Measurements from ENCODE around the gene MARCHF6. TPM values are rescaled to one million over a fixed set of nuclear protein-coding genes. Genes with fewer than 3 reads are reported as not detected.
A peak's percentile ranks its signal among the peaks of the same experiment; 100 is the strongest.
"Not testable (repeated sequence)": the region's sequence is repeated elsewhere in the genome, so short reads cannot be mapped to it uniquely, and the experiment has no call there.

MARCHF6 gene
- total RNA-seq, 4 donors from 2014 or later = 76.5 to 121 (median 92.9) TPM

GRCh38 chr5:10367579-10367978 is 14.1 kb downstream of the MARCHF6 start:
- Histone ChIP-seq H3K4me3 (no peak overlapping the region), H3K4me1 (peaks cover 40 to 76% (median 69%) of the 10 kb centered on the region in 4 donors), H3K27ac (replicated peaks in 1 of 4) (peak overlapping the region in 1 of 4 donors; percentile 1), H3K36me3 (no peaks in the 10 kb centered on the region), H3K27me3 (no peaks in the 10 kb centered on the region), H3K9me3 (no peaks in the 10 kb centered on the region)
- no peak for DNase-seq (ENCODE audit: extremely low spot score)
- TF ChIP-seq POLR2A (IDR thresholded peaks at IDR 0.05; ENCODE audit: low read depth) (no peak), CTCF (IDR thresholded peaks at IDR 0.05) (no peak)
- intact Hi-C loops (cut with DNase I) = no loop called here
- 94% methylated on average over 1 of the region's 1 CpG for WGBS

- no peak overlapping the region for H3K4me3 ChIP-seq
- intact Hi-C loops (cut with DNase I) = no loop called here
- peaks cover 0 to under 1% (median 0%) of the 10 kb centered on the region in 4 donors for H3K36me3 ChIP-seq
- 93% methylated on average over 2 of the region's 2 CpGs for WGBS
- no peak overlapping the region for H3K27ac ChIP-seq (replicated peaks in 1 of 4)
- no peak for DNase-seq (ENCODE audit: extremely low spot score)
- TF ChIP-seq EP300 (IDR thresholded peaks at IDR 0.05) = no peak
- TF ChIP-seq POLR2AphosphoS5 (IDR thresholded peaks at IDR 0.05) = no peak
- no peak for TF ChIP-seq CTCF (IDR thresholded peaks at IDR 0.05)
- TF ChIP-seq POLR2A (IDR thresholded peaks at IDR 0.05; ENCODE audit: low read depth) = no peak
- H3K9me3 ChIP-seq = no peaks in the 10 kb centered on the region
- no peaks in the 10 kb centered on the region for H3K27me3 ChIP-seq
- peaks cover 42 to 89% (median 88%) of the 10 kb centered on the region in 4 donors for H3K4me1 ChIP-seq
Observed at GRCh38 chr5:10370931-10371330, 17.4 kb downstream of the MARCHF6 start.

GRCh38 chr5:10371369-10371768 is 17.9 kb downstream of the MARCHF6 start:
- H3K4me3 ChIP-seq; H3K27ac ChIP-seq (replicated peaks in 1 of 4); H3K27me3 ChIP-seq; intact Hi-C loops (cut with DNase I); H3K36me3 ChIP-seq; H3K9me3 ChIP-seq; DNase-seq (ENCODE audit: extremely low spot score): not testable (repeated sequence)
- 70% methylated on average over 2 of the region's 2 CpGs for WGBS
- H3K4me1 ChIP-seq = peaks cover 40 to 89% (median 88%) of the 10 kb centered on the region in 4 donors

- H3K9me3 ChIP-seq = no peaks in the 10 kb centered on the region
- H3K4me1 ChIP-seq = peaks cover 48 to 90% (median 88%) of the 10 kb centered on the region in 4 donors
- H3K36me3 ChIP-seq = peaks cover 0 to 9% (median 3%) of the 10 kb centered on the region in 4 donors
- WGBS = 96% methylated on average over 8 of the region's 8 CpGs
- no peak overlapping the region for H3K4me3 ChIP-seq
- peak overlapping the region in 1 of 4 donors; percentile 2 for H3K27ac ChIP-seq (replicated peaks in 1 of 4)
- DNase-seq (ENCODE audit: extremely low spot score) = no peak
- H3K27me3 ChIP-seq = no peaks in the 10 kb centered on the region
- TF ChIP-seq EP300 (IDR thresholded peaks at IDR 0.05) = no peak
- no peak for TF ChIP-seq CTCF (IDR thresholded peaks at IDR 0.05)
- no peak for TF ChIP-seq POLR2AphosphoS5 (IDR thresholded peaks at IDR 0.05)
- TF ChIP-seq POLR2A (IDR thresholded peaks at IDR 0.05; ENCODE audit: low read depth) = no peak
- intact Hi-C loops (cut with DNase I) = no loop called here
Observed at GRCh38 chr5:10372726-10373709, 19.5 kb downstream of the MARCHF6 start.
